MM.1S (cell line): ENCODE data around the gene TDP2.

Experiments
- DNase-seq: peaks from one replicate; pipeline ENCODE4 v3.0.0-alpha.2; 2015
- H2AFZ ChIP-seq: fragments of 300-600 bp; sonication (generic); 2 replicates; pipeline ENCODE4 v1.6.0; 2016; ENCODE audit warnings: antibody characterized with exemption, low read length
- H3F3A ChIP-seq: fragments of 300-600 bp; sonication (generic); 2 replicates; pipeline ENCODE4 v1.6.1; 2016; ENCODE audit warnings: mild to moderate bottlenecking, antibody characterized with exemption, low read length, moderate library complexity, mixed read lengths; ENCODE audit not compliant: insufficient read depth
- H3K27ac ChIP-seq: fragments of 300-600 bp; sonication (generic); 2 replicates; pipeline ENCODE4 v1.5.1; 2016; ENCODE audit warnings: mild to moderate bottlenecking, low read length
- H3K27me3 ChIP-seq: fragments of 300-600 bp; sonication (generic); replicated peaks from 2 replicates; pipeline ENCODE4 v1.6.0; 2016; ENCODE audit warnings: low read length; ENCODE audit not compliant: insufficient read depth
- H3K36me3 ChIP-seq: fragments of 300-600 bp; sonication (generic); replicated peaks from 2 replicates; pipeline ENCODE4 v1.6.1; 2016; ENCODE audit warnings: mild to moderate bottlenecking, low read length, mixed read lengths; ENCODE audit not compliant: insufficient read depth
- H3K4me1 ChIP-seq: fragments of 300-600 bp; sonication (generic); 2 replicates; pipeline ENCODE4 v1.6.1; 2016; ENCODE audit warnings: low read length, mixed read lengths
- H3K4me2 ChIP-seq: fragments of 300-600 bp; sonication (generic); 2 replicates; pipeline ENCODE4 v1.6.0; 2016; ENCODE audit warnings: low read depth, low read length
- H3K4me3 ChIP-seq: fragments of 300-600 bp; sonication (generic); 2 replicates; pipeline ENCODE4 v1.5.1; 2016; ENCODE audit warnings: low read length, mixed read lengths
- H3K79me2 ChIP-seq: fragments of 300-600 bp; sonication (generic); 2 replicates; pipeline ENCODE4 v1.6.1; 2016; ENCODE audit warnings: mixed run types, low read length, mixed read lengths
- H3K9ac ChIP-seq: fragments of 300-600 bp; sonication (generic); 2 replicates; pipeline ENCODE4 v1.6.1; 2016; ENCODE audit warnings: low read length, mixed read lengths
- H3K9me2 ChIP-seq: fragments of 300-600 bp; sonication (generic); replicated peaks from 2 replicates; pipeline ENCODE4 v1.6.1; 2016; ENCODE audit warnings: mild to moderate bottlenecking, low read length, mixed read lengths; ENCODE audit not compliant: insufficient read depth
- H3K9me3 ChIP-seq: fragments of 300-600 bp; sonication (generic); replicated peaks from 2 replicates; pipeline ENCODE4 v1.6.1; 2016; ENCODE audit warnings: mild to moderate bottlenecking, low read length, mixed read lengths; ENCODE audit not compliant: insufficient read depth
- H4K20me1 ChIP-seq: fragments of 300-600 bp; sonication (generic); 2 replicates; pipeline ENCODE4 v1.6.1; 2016; ENCODE audit warnings: mild to moderate bottlenecking, low read length, moderate library complexity, mixed read lengths; ENCODE audit not compliant: insufficient read depth
- EZH2 ChIP-seq: fragments of 300-600 bp; sonication (generic); optimal IDR thresholded peaks from 2 replicates; pipeline ENCODE3; 2017; ENCODE audit warnings: low read depth, mild to moderate bottlenecking, antibody characterized with exemption, low read length, mixed read lengths
- EZH2phosphoT487 ChIP-seq: fragments of 300-600 bp; sonication (generic); IDR thresholded peaks from 2 replicates; pipeline ENCODE4 v1.6.1; 2018; ENCODE audit warnings: antibody characterized with exemption, low read length
- TF ChIP-seq, protein P1 (sequence below): fragments of 300-600 bp; sonication (generic); IDR thresholded peaks from 2 replicates; pipeline ENCODE4 v1.5.1; 2016; ENCODE audit warnings: antibody characterized with exemption, low read length, mixed read lengths

Gene TDP2

GRCh38 chr6:24666641-24667377 lies at the start of gene TDP2, which contains the start of gene ACOT13:
Gene TDP2 (minus strand): TSS chr6:24666899. CDS start chr6:24666862, 37 bp downstream.
Gene ACOT13 (plus strand): TSS chr6:24667077. CDS start chr6:24667264, 187 bp downstream.
- Histone ChIP-seq H3K36me3 (no peaks in the 10 kb centered on the region), H3K9ac (peak within 1 kb of the TSS; percentile 83), H3K4me2 (peak within 1 kb of the TSS; percentile 91), H3K27ac (peak within 1 kb of the TSS; percentile 65), H2AFZ (peak within 1 kb of the TSS; percentile 99), H3K79me2 (peaks cover 37% of the 10 kb centered on the region), H4K20me1 (no peaks in the 10 kb centered on the region), H3F3A (peaks cover 8% of the 10 kb centered on the region; the same call in 1 of the 2 replicates), H3K9me3 (no peaks in the 10 kb centered on the region), H3K27me3 (no peaks in the 10 kb centered on the region), H3K4me1 (peaks cover 7% of the 10 kb centered on the region), H3K9me2 (no peaks in the 10 kb centered on the region), H3K4me3 (peak within 1 kb of the TSS; percentile 87)
- peak; percentile 97 for DNase-seq
- no peak for TF ChIP-seq EZH2phosphoT487
- TF ChIP-seq, protein P1, sequence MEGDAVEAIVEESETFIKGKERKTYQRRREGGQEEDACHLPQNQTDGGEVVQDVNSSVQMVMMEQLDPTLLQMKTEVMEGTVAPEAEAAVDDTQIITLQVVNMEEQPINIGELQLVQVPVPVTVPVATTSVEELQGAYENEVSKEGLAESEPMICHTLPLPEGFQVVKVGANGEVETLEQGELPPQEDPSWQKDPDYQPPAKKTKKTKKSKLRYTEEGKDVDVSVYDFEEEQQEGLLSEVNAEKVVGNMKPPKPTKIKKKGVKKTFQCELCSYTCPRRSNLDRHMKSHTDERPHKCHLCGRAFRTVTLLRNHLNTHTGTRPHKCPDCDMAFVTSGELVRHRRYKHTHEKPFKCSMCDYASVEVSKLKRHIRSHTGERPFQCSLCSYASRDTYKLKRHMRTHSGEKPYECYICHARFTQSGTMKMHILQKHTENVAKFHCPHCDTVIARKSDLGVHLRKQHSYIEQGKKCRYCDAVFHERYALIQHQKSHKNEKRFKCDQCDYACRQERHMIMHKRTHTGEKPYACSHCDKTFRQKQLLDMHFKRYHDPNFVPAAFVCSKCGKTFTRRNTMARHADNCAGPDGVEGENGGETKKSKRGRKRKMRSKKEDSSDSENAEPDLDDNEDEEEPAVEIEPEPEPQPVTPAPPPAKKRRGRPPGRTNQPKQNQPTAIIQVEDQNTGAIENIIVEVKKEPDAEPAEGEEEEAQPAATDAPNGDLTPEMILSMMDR: peak; percentile 44

- DNase-seq: no peak
- Histone ChIP-seq H4K20me1 (peaks cover 16% of the 10 kb centered on the region), H3K27me3 (no peaks in the 10 kb centered on the region), H2AFZ (no peak overlapping the region), H3K36me3 (peaks cover 42% of the 10 kb centered on the region), H3K4me3 (no peak overlapping the region), H3F3A (0 out of 2 replicates have a peak, but pooled peaks cover 3% of the 10 kb centered on the region), H3K9ac (no peak overlapping the region), H3K4me1 (no peaks in the 10 kb centered on the region), H3K9me2 (no peaks in the 10 kb centered on the region), H3K9me3 (no peaks in the 10 kb centered on the region), H3K79me2 (peaks cover 76% of the 10 kb centered on the region), H3K4me2 (no peak overlapping the region), H3K27ac (no peak overlapping the region)
- no peak for TF ChIP-seq EZH2
- TF ChIP-seq, protein P1: no peak
Measured at GRCh38 chr6:24710519-24711303, 44.0 kb upstream of the TDP2 start.

DNA sequence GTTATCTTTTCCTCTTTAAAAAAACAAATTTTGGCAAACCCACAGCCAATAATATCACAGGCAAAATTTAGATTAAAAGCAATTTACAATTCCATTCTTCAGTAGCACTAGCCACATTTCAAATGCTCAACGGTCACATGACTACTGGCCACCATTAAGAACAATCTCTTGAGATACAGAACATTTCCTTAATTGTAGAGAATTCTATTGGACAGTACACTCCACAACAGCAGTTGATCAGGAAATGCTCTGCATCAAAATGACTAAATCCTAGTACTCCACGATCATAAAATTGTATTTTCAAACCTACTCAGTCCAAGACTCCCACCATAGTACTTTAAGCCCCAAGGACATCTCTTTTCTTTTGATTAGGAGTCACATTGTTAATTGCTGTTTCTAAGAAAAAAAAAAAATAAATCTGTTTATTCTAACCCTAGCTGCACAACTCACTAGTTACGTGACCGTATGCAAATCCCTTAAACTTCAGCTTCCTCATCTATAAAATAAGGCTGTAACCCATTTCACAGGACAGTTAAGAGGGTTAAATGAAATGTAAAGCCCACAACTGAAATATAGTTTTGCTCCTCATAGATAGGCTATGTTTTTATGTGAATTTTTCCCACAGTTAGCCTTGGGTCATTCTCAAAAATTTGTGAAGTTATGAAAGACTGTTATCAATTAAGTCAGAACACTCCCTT lies 42.5 kb upstream of the TDP2 start:
- peaks cover 3% of the 10 kb centered on the region for H4K20me1 ChIP-seq
- H3K4me3 ChIP-seq: no peak overlapping the region
- H3K36me3 ChIP-seq: peaks cover 44% of the 10 kb centered on the region
- H3K27me3 ChIP-seq: no peaks in the 10 kb centered on the region
- H3K4me1 ChIP-seq: no peaks in the 10 kb centered on the region
- H3F3A ChIP-seq: 0 out of 2 replicates have a peak, but pooled peaks cover 6% of the 10 kb centered on the region
- H3K79me2 ChIP-seq: peaks cover 67% of the 10 kb centered on the region
- H3K9ac ChIP-seq: no peak overlapping the region
- H3K4me2 ChIP-seq: no peak overlapping the region
- DNase-seq: no peak
- TF ChIP-seq EZH2 (no peak), EZH2phosphoT487 (no peak)
- TF ChIP-seq, protein P1: no peak
- no peak overlapping the region for H3K27ac ChIP-seq
- H3K9me3 ChIP-seq: no peaks in the 10 kb centered on the region
- H2AFZ ChIP-seq: no peak overlapping the region
- no peaks in the 10 kb centered on the region for H3K9me2 ChIP-seq
